OCI-LY3 (cell line): ENCODE results near the gene RFX2.

Experiments
- H2AFZ ChIP-seq: fragments of 200-600, 300-600 bp; shearing (Covaris generic); 2 replicates; pipeline ENCODE4 v1.6.0; 2014; ENCODE audit warnings: antibody characterized with exemption, low read depth, low read length
- H3K27ac ChIP-seq: fragments of 200-600, 300-600 bp; sonication (generic); 2 replicates; pipeline ENCODE4 v1.5.1; 2014; ENCODE audit warnings: mild to moderate bottlenecking, low read length, moderate library complexity, mixed read lengths
- H3K27me3 ChIP-seq: fragments of 200-600, 300-600 bp; sonication (generic); 2 replicates; pipeline ENCODE4 v1.6.1; 2014; ENCODE audit warnings: low read depth, low read length, mixed read lengths
- H3K36me3 ChIP-seq: fragments of 200-600, 300-600 bp; sonication (generic); replicated peaks from 2 replicates; pipeline ENCODE3; 2014; ENCODE audit warnings: low read depth, low read length, mixed read lengths
- H3K4me1 ChIP-seq: fragments of 300-600, 200-600 bp; sonication (generic); 2 replicates; pipeline ENCODE4 v1.6.1; 2014; ENCODE audit warnings: low read length, mixed read lengths
- H3K4me2 ChIP-seq: fragments of 200-600, 300-600 bp; sonication (generic); 2 replicates; pipeline ENCODE4 v1.6.1; 2014; ENCODE audit warnings: low read length, mixed read lengths
- H3K4me3 ChIP-seq: fragments of 300-600, 200-600 bp; sonication (generic); 2 replicates; pipeline ENCODE4 v1.5.1; 2014; ENCODE audit warnings: antibody characterized with exemption, mild to moderate bottlenecking, low read length, moderate library complexity
- H3K79me2 ChIP-seq: fragments of 300-600, 200-600 bp; shearing (Covaris generic); 2 replicates; pipeline ENCODE4 v1.6.1; 2014; ENCODE audit warnings: mild to moderate bottlenecking, low read length, mixed read lengths
- H3K9ac ChIP-seq: fragments of 300-600, 200-600 bp; shearing (Covaris generic); 2 replicates; pipeline ENCODE4 v1.6.0; 2014; ENCODE audit warnings: mild to moderate bottlenecking, low read length, moderate library complexity
- H3K9me3 ChIP-seq: fragments of 200-600, 300-600 bp; shearing (Covaris generic); 2 replicates; pipeline ENCODE4 v1.6.1; 2014; ENCODE audit warnings: low read length, mixed read lengths; ENCODE audit not compliant: insufficient read depth
- H4K20me1 ChIP-seq: fragments of 200-600, 300-600 bp; sonication (generic); 2 replicates; pipeline ENCODE4 v1.6.1; 2016; ENCODE audit warnings: low read length, mixed read lengths; ENCODE audit not compliant: insufficient read depth
- CTCF ChIP-seq: fragments of 200-600, 300-600 bp; sonication (generic); IDR thresholded peaks from 2 replicates; pipeline ENCODE4 v1.5.1; 2014; ENCODE audit warnings: antibody characterized with exemption, low read length, low read depth
- EZH2phosphoT487 ChIP-seq: fragments of 200-600 bp; shearing (Covaris generic); IDR thresholded peaks from 2 replicates; pipeline ENCODE4 v1.6.1; 2018; ENCODE audit warnings: antibody characterized with exemption, mixed run types, low read depth

The RFX2 gene

GRCh38 chr19:5992756-5993155 is 117.5 kb downstream of the RFX2 start:
- Histone ChIP-seq H3K79me2 (no peaks in the 10 kb centered on the region), H3K4me1 (peaks cover 18% of the 10 kb centered on the region), H3K9me3 (no peaks in the 10 kb centered on the region), H2AFZ (no peak overlapping the region), H3K9ac (no peak overlapping the region), H3K27me3 (no peaks in the 10 kb centered on the region), H3K4me3 (no peak overlapping the region), H4K20me1 (no peaks in the 10 kb centered on the region), H3K36me3 (no peaks in the 10 kb centered on the region), H3K4me2 (no peak overlapping the region), H3K27ac (no peak overlapping the region)
- TF ChIP-seq CTCF = no peak
- no peak for TF ChIP-seq EZH2phosphoT487

- Histone ChIP-seq H3K4me1 (peaks cover 20% of the 10 kb centered on the region), H3K9ac (no peak overlapping the region), H3K79me2 (no peaks in the 10 kb centered on the region), H3K4me2 (no peak overlapping the region), H3K27ac (no peak overlapping the region), H3K9me3 (no peaks in the 10 kb centered on the region), H2AFZ (no peak overlapping the region), H4K20me1 (no peaks in the 10 kb centered on the region), H3K36me3 (no peaks in the 10 kb centered on the region), H3K4me3 (no peak overlapping the region), H3K27me3 (no peaks in the 10 kb centered on the region)
- TF ChIP-seq EZH2phosphoT487 (no peak), CTCF (no peak)
Observed at GRCh38 chr19:5991244-5991838, 119.0 kb downstream of the RFX2 start.

GRCh38 chr19:5990289-5990797 is 120.0 kb downstream of the RFX2 start:
- H3K9ac ChIP-seq = peak overlapping the region; percentile 65
- no peak for TF ChIP-seq EZH2phosphoT487
- no peak for TF ChIP-seq CTCF
- H3K79me2 ChIP-seq = no peaks in the 10 kb centered on the region
- peak overlapping the region; percentile 24 for H3K27ac ChIP-seq
- no peaks in the 10 kb centered on the region for H3K27me3 ChIP-seq
- H3K4me1 ChIP-seq = peaks cover 20% of the 10 kb centered on the region
- peak overlapping the region; percentile 76 for H3K4me3 ChIP-seq
- peak overlapping the region; percentile 71; the same call in 1 of the 2 replicates for H2AFZ ChIP-seq
- no peaks in the 10 kb centered on the region for H3K36me3 ChIP-seq
- peak overlapping the region; percentile 74 for H3K4me2 ChIP-seq
- H4K20me1 ChIP-seq = no peaks in the 10 kb centered on the region
- no peaks in the 10 kb centered on the region for H3K9me3 ChIP-seq

GRCh38 chr19:5989388-5990074 is 120.8 kb downstream of the RFX2 start:
- Histone ChIP-seq H4K20me1 (no peaks in the 10 kb centered on the region), H3K4me1 (peaks cover 20% of the 10 kb centered on the region), H3K79me2 (no peaks in the 10 kb centered on the region), H3K9ac (peak overlapping the region; percentile 65), H3K27me3 (no peaks in the 10 kb centered on the region), H3K9me3 (no peaks in the 10 kb centered on the region), H3K27ac (0 out of 2 replicates have a peak overlapping the region, but pooled peaks have one; percentile 24), H3K4me3 (peak overlapping the region; percentile 76), H3K4me2 (peak overlapping the region; percentile 74), H2AFZ (peak overlapping the region; percentile 71; the same call in 1 of the 2 replicates), H3K36me3 (no peaks in the 10 kb centered on the region)
- TF ChIP-seq CTCF (no peak), EZH2phosphoT487 (no peak)
